Measurements from ENCODE around the gene FHIT. TPM values are rescaled to one million over a fixed set of nuclear protein-coding genes. Genes with fewer than 3 reads are reported as not detected.

Gene FHIT
- total RNA-seq, 1 experiment from 2014 or later: 9.8 TPM

DNA sequence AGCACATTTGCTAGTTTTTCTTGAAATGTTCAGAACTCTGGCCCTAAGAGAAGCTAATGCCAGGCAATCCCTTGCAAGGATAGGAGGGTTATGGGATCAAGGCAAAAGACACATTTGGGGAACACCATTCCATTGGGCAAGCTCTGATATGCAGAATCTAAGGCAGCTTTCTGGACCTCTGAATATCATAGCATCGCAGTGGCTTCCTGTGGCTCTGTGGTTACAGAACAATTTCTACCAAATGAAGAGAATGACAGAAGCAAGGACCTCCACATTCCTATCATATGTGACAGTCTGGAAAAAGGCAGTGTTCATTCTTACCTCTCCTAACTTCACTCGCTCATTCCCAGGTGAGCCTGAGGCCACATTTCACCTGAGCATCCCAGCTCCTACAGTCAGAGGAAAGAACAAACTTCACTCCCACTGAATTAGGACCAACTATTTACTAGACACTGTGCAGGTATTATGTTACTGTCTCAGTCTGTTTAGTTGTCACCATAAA, 1365.3 kb downstream of the FHIT start:
- TF ChIP-seq, protein P1, sequence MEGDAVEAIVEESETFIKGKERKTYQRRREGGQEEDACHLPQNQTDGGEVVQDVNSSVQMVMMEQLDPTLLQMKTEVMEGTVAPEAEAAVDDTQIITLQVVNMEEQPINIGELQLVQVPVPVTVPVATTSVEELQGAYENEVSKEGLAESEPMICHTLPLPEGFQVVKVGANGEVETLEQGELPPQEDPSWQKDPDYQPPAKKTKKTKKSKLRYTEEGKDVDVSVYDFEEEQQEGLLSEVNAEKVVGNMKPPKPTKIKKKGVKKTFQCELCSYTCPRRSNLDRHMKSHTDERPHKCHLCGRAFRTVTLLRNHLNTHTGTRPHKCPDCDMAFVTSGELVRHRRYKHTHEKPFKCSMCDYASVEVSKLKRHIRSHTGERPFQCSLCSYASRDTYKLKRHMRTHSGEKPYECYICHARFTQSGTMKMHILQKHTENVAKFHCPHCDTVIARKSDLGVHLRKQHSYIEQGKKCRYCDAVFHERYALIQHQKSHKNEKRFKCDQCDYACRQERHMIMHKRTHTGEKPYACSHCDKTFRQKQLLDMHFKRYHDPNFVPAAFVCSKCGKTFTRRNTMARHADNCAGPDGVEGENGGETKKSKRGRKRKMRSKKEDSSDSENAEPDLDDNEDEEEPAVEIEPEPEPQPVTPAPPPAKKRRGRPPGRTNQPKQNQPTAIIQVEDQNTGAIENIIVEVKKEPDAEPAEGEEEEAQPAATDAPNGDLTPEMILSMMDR (conservative IDR thresholded peaks at IDR 0.05): no peak
- CTCF ChIA-PET: interaction anchor here (0.6 kb wide), 1 partner anchor 1247 kb away, joined by 5 read pairs; no protein-coding TSS in a partner anchor
- no TSS peak for BruUV-seq (replicated peaks)
- intact Hi-C loops (cut with micrococcal nuclease; ENCODE audit: unreplicated experiment): no loop called here
- Histone ChIP-seq H3K9me2 (ENCODE audit: insufficient read depth) (no peaks in the 10 kb centered on the region), H3K4me2 (no peak overlapping the region), H3K27ac (no peak overlapping the region), H3F3A (ENCODE audit: insufficient read depth, low read depth) (no peaks in the 10 kb centered on the region), H3K9me3 (ENCODE audit: insufficient read depth, low read depth) (no peaks in the 10 kb centered on the region), H3K4me1 (replicated peaks; ENCODE audit: insufficient read depth) (no peaks in the 10 kb centered on the region), H3K79me2 (ENCODE audit: low read depth) (no peaks in the 10 kb centered on the region), H3K36me3 (ENCODE audit: low read depth) (no peaks in the 10 kb centered on the region), H3K27me3 (ENCODE audit: insufficient read depth, low read depth) (no peaks in the 10 kb centered on the region), H3K4me3 (no peak overlapping the region), H4K20me1 (ENCODE audit: insufficient read depth) (no peaks in the 10 kb centered on the region), H2AFZ (no peak overlapping the region)
- no peak for DNase-seq
- POLR2A ChIA-PET (ENCODE audit: unreplicated experiment): no interaction called here

DNA sequence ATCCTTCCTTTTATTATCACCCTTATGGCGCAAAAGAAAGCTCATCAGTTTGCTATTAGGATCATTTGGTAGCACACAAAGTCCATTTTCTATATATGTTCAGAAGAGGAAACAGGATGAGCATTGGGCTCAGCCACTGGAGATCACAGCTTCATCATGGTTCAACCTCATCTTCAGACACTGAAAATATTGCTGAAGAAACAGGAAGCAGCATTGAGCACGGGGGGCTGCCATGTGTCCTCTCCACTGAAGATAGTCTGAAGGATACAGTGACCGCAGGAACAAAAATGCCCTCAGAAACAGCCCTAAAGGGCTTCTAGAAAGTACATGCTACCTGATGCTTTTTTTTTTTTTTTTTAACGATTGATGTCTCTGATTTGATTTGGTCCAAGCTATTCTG, 1366.2 kb downstream of the FHIT start:
- Histone ChIP-seq H3F3A (ENCODE audit: insufficient read depth, low read depth) (no peaks in the 10 kb centered on the region), H3K27ac (no peak overlapping the region), H3K4me1 (replicated peaks; ENCODE audit: insufficient read depth) (no peaks in the 10 kb centered on the region), H3K9me3 (ENCODE audit: insufficient read depth, low read depth) (no peaks in the 10 kb centered on the region), H3K79me2 (ENCODE audit: low read depth) (no peaks in the 10 kb centered on the region), H2AFZ (no peak overlapping the region), H3K27me3 (ENCODE audit: insufficient read depth, low read depth) (no peaks in the 10 kb centered on the region), H3K36me3 (ENCODE audit: low read depth) (no peaks in the 10 kb centered on the region), H3K4me3 (no peak overlapping the region), H4K20me1 (ENCODE audit: insufficient read depth) (no peaks in the 10 kb centered on the region), H3K4me2 (no peak overlapping the region), H3K9me2 (ENCODE audit: insufficient read depth) (no peaks in the 10 kb centered on the region)
- no peak for TF ChIP-seq EZH2 (IDR thresholded peaks at IDR 0.05; ENCODE audit: low read depth)
- TF ChIP-seq, protein P1 (conservative IDR thresholded peaks at IDR 0.05): no peak
- intact Hi-C loops (cut with micrococcal nuclease; ENCODE audit: unreplicated experiment): no loop called here
- POLR2A ChIA-PET (ENCODE audit: unreplicated experiment): no interaction called here
- CTCF ChIA-PET: interaction anchor here (0.6 kb wide), 1 partner anchor 1246 kb away, joined by 5 read pairs; no protein-coding TSS in a partner anchor
- no TSS peak for BruUV-seq (replicated peaks)
- DNase-seq: no peak

DNA sequence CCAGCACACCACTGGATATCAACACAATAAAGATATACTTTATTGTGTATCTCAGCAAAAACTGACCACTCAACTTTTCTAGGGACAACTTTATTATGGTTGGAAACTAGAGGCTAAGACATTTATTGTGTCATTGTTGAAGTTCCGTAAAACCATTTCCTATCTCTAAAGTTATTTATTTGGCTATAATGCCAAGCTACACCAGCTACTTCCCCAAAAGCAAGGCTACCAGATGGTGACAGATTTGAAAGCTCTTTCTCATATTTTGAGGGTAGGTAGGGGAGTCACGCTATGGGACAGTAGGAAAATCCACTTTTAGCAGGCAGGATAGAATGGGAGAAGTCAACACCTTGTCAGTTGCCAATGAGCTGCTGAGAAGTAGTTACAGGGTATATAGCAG, 1366.8 kb downstream of the FHIT start:
- Histone ChIP-seq H3K36me3 (ENCODE audit: low read depth) (no peaks in the 10 kb centered on the region), H3K9me3 (ENCODE audit: insufficient read depth, low read depth) (no peaks in the 10 kb centered on the region), H2AFZ (no peak overlapping the region), H3K9me2 (ENCODE audit: insufficient read depth) (no peaks in the 10 kb centered on the region), H3K27me3 (ENCODE audit: insufficient read depth, low read depth) (no peaks in the 10 kb centered on the region), H3F3A (ENCODE audit: insufficient read depth, low read depth) (no peaks in the 10 kb centered on the region), H4K20me1 (ENCODE audit: insufficient read depth) (no peaks in the 10 kb centered on the region), H3K4me2 (no peak overlapping the region), H3K4me3 (no peak overlapping the region), H3K79me2 (ENCODE audit: low read depth) (no peaks in the 10 kb centered on the region), H3K27ac (no peak overlapping the region), H3K4me1 (replicated peaks; ENCODE audit: insufficient read depth) (no peaks in the 10 kb centered on the region)
- BruUV-seq (replicated peaks): no TSS peak
- CTCF ChIA-PET: no interaction called here
- no peak for DNase-seq
- intact Hi-C loops (cut with micrococcal nuclease; ENCODE audit: unreplicated experiment): no loop called here
- POLR2A ChIA-PET (ENCODE audit: unreplicated experiment): no interaction called here
- TF ChIP-seq EZH2 (IDR thresholded peaks at IDR 0.05; ENCODE audit: low read depth): no peak
- TF ChIP-seq, protein P1 (conservative IDR thresholded peaks at IDR 0.05): no peak

All from PC-9 (cell line).